Activated T-cell treated with anti-CD3 and anti-CD28 coated beads, Interleukin-2, amount 50 U/mL, for 72 hours (primary cell): ENCODE data around the gene NELFE. TPM values are rescaled to one million over a fixed set of nuclear protein-coding genes. Genes with fewer than 3 reads are reported as not detected.
"Not testable (repeated sequence)": the region's sequence is repeated elsewhere in the genome, so short reads cannot be mapped to it uniquely, and the experiment has no call there.

Experiments
- ATAC-seq, 2 donors: fragments of 150-1000 bp; cut with Tn5 transposase; replicated peaks in 1 of 2; 2 replicates each; pipeline ENCODE4 v1.10.0; 2021; ENCODE audit warnings: moderate library complexity in 2 of 2, mild to moderate bottlenecking in 1 of 2
- DNase-seq, 2 donors: peaks; one replicate each; pipeline ENCODE4 v3.0.0; 2021 to 2022; ENCODE audit warnings: mixed read lengths in 1 of 2
- H3K27ac Mint-ChIP-seq: one replicate; pipeline ENCODE4 v1.8.0; 2022; ENCODE audit warnings: mild to moderate bottlenecking, moderate library complexity, mixed read lengths
- H3K27me3 Mint-ChIP-seq: one replicate; pipeline ENCODE4 v1.8.0; 2022; ENCODE audit warnings: low read depth, mixed read lengths
- H3K36me3 Mint-ChIP-seq, 2 donors: one replicate each; pipeline ENCODE4 v1.8.0; 2022; ENCODE audit warnings: mixed read lengths in 2 of 2, mild to moderate bottlenecking in 1 of 2; ENCODE audit not compliant: insufficient read depth in 2 of 2
- H3K4me1 Mint-ChIP-seq: one replicate; pipeline ENCODE4 v1.8.0; 2022; ENCODE audit warnings: low read depth, mixed read lengths
- H3K4me3 Mint-ChIP-seq, 2 donors: one replicate each; pipeline ENCODE4 v1.8.0; 2022; ENCODE audit warnings: mild to moderate bottlenecking in 2 of 2, mixed read lengths in 2 of 2, moderate library complexity in 2 of 2
- H3K9me3 Mint-ChIP-seq, 2 donors: one replicate each; pipeline ENCODE4 v1.8.0; 2022; ENCODE audit warnings: mixed read lengths in 2 of 2
- total RNA-seq, 2 donors: library from RNA; stranded (reverse); gene quantifications; one replicate each; pipeline ENCODE4 v1.2.3, GENCODE V29; 2022

NELFE gene
- total RNA-seq, 2 donors from 2014 or later = 65.0 to 71.5 TPM

- Mint-ChIP-seq H3K27me3 (no peaks in the 10 kb centered on the region), H3K36me3 (no peaks in the 10 kb centered on the region), H3K4me3 (no peak overlapping the region), H3K9me3 (no peaks in the 10 kb centered on the region), H3K4me1 (no peaks in the 10 kb centered on the region), H3K27ac (no peak overlapping the region)
- ATAC-seq (no peak), DNase-seq (no peak)
Measured at GRCh38 chr6:31935823-31936222, 22.9 kb downstream of the NELFE start.

GRCh38 chr6:31935021-31935420 is 23.8 kb downstream of the NELFE start:
- Mint-ChIP-seq H3K9me3 (no peaks in the 10 kb centered on the region), H3K27me3 (no peaks in the 10 kb centered on the region), H3K27ac (no peak overlapping the region), H3K4me3 (no peak overlapping the region), H3K36me3 (no peaks in the 10 kb centered on the region), H3K4me1 (no peaks in the 10 kb centered on the region)
- ATAC-seq (no peak), DNase-seq (no peak)

- Mint-ChIP-seq H3K27me3 (no peaks in the 10 kb centered on the region), H3K9me3 (no peaks in the 10 kb centered on the region), H3K27ac (no peak overlapping the region), H3K4me1 (no peaks in the 10 kb centered on the region), H3K4me3 (no peak overlapping the region), H3K36me3 (no peaks in the 10 kb centered on the region)
- ATAC-seq = no peak
- DNase-seq = no peak
Measured at GRCh38 chr6:31933537-31933936, 25.2 kb downstream of the NELFE start.

GRCh38 chr6:31932137-31932536 is 26.6 kb downstream of the NELFE start:
- not testable (repeated sequence) for H3K27ac Mint-ChIP-seq, DNase-seq, H3K9me3 Mint-ChIP-seq, H3K4me3 Mint-ChIP-seq, H3K36me3 Mint-ChIP-seq, ATAC-seq, H3K27me3 Mint-ChIP-seq, H3K4me1 Mint-ChIP-seq

GRCh38 chr6:31930962-31931361 is 27.8 kb downstream of the NELFE start:
- Mint-ChIP-seq H3K4me1 (no peaks in the 10 kb centered on the region), H3K36me3 (no peaks in the 10 kb centered on the region), H3K9me3 (no peaks in the 10 kb centered on the region), H3K27ac (no peak overlapping the region), H3K4me3 (no peak overlapping the region), H3K27me3 (no peaks in the 10 kb centered on the region)
- DNase-seq (no peak), ATAC-seq (no peak)

- H3K27me3 Mint-ChIP-seq = no peaks in the 10 kb centered on the region
- H3K9me3 Mint-ChIP-seq = no peaks in the 10 kb centered on the region
- no peaks in the 10 kb centered on the region for H3K36me3 Mint-ChIP-seq
- ATAC-seq = no peak
- H3K27ac Mint-ChIP-seq = no peak overlapping the region
- no peak for DNase-seq
- no peaks in the 10 kb centered on the region for H3K4me1 Mint-ChIP-seq
- H3K4me3 Mint-ChIP-seq = no peak overlapping the region
Measured at GRCh38 chr6:31928672-31928939, 30.2 kb downstream of the NELFE start.

- no peaks in the 10 kb centered on the region for H3K36me3 Mint-ChIP-seq
- no peak for DNase-seq
- no peaks in the 10 kb centered on the region for H3K27me3 Mint-ChIP-seq
- no peaks in the 10 kb centered on the region for H3K4me1 Mint-ChIP-seq
- H3K4me3 Mint-ChIP-seq = no peak overlapping the region
- no peak for ATAC-seq
- no peaks in the 10 kb centered on the region for H3K9me3 Mint-ChIP-seq
- H3K27ac Mint-ChIP-seq = no peak overlapping the region
Measured at GRCh38 chr6:31927863-31928671, 30.7 kb downstream of the NELFE start.

- H3K4me1 Mint-ChIP-seq = no peaks in the 10 kb centered on the region
- ATAC-seq (no peak), DNase-seq (no peak)
- no peak within 1 kb of the TSS for H3K27ac Mint-ChIP-seq
- no peaks in the 10 kb centered on the region for H3K27me3 Mint-ChIP-seq
- no peaks in the 10 kb centered on the region for H3K36me3 Mint-ChIP-seq
- H3K9me3 Mint-ChIP-seq = no peaks in the 10 kb centered on the region
- H3K4me3 Mint-ChIP-seq = no peak within 1 kb of the TSS
Measured at GRCh38 chr6:31927242-31927862, 31.4 kb downstream of the NELFE start, which contains the start of gene C2. Gene C2 (plus strand): TSS chr6:31927717. CDS start chr6:31927753, 36 bp downstream.

GRCh38 chr6:31922942-31923341 is 35.8 kb downstream of the NELFE start:
- H3K9me3 Mint-ChIP-seq = no peaks in the 10 kb centered on the region
- no peaks in the 10 kb centered on the region for H3K27me3 Mint-ChIP-seq
- H3K4me1 Mint-ChIP-seq = no peaks in the 10 kb centered on the region
- DNase-seq (peak; percentile 50 to 52), ATAC-seq (peak; percentile 43 to 47)
- H3K36me3 Mint-ChIP-seq = no peaks in the 10 kb centered on the region
- H3K4me3 Mint-ChIP-seq = no peak overlapping the region
- H3K27ac Mint-ChIP-seq = no peak overlapping the region

- Mint-ChIP-seq H3K4me3 (no peak overlapping the region), H3K36me3 (no peaks in the 10 kb centered on the region), H3K9me3 (no peaks in the 10 kb centered on the region)
Measured at GRCh38 chr6:31920811-31921210, 38.0 kb downstream of the NELFE start.

GRCh38 chr6:31919624-31920303 is 39.0 kb downstream of the NELFE start:
- no peak for DNase-seq
- peaks cover 9% of the 10 kb centered on the region for H3K27me3 Mint-ChIP-seq
- no peaks in the 10 kb centered on the region for H3K36me3 Mint-ChIP-seq
- ATAC-seq = no peak
- no peaks in the 10 kb centered on the region for H3K9me3 Mint-ChIP-seq
- H3K4me3 Mint-ChIP-seq = no peak overlapping the region
- H3K4me1 Mint-ChIP-seq = no peaks in the 10 kb centered on the region
- no peak overlapping the region for H3K27ac Mint-ChIP-seq

More at GRCh38 chr6:31920811-31921210, 38.0 kb downstream of the NELFE start:
- no peak for DNase-seq
- no peaks in the 10 kb centered on the region for H3K4me1 Mint-ChIP-seq
- ATAC-seq = no peak
- peaks cover 1% of the 10 kb centered on the region for H3K27me3 Mint-ChIP-seq
- no peak overlapping the region for H3K27ac Mint-ChIP-seq

GRCh38 chr6:31918069-31918720 is 40.6 kb downstream of the NELFE start:
- H3K27ac Mint-ChIP-seq = no peak overlapping the region
- H3K9me3 Mint-ChIP-seq = no peaks in the 10 kb centered on the region
- DNase-seq (no peak), ATAC-seq (no peak)
- no peaks in the 10 kb centered on the region for H3K36me3 Mint-ChIP-seq
- no peaks in the 10 kb centered on the region for H3K4me1 Mint-ChIP-seq
- peaks cover 9% of the 10 kb centered on the region for H3K27me3 Mint-ChIP-seq
- H3K4me3 Mint-ChIP-seq = no peak overlapping the region

- no peak for ATAC-seq
- no peaks in the 10 kb centered on the region for H3K36me3 Mint-ChIP-seq
- H3K4me3 Mint-ChIP-seq = no peak overlapping the region
- H3K27ac Mint-ChIP-seq = no peak overlapping the region
- no peak for DNase-seq
- H3K4me1 Mint-ChIP-seq = peaks cover 17% of the 10 kb centered on the region
- peaks cover 9% of the 10 kb centered on the region for H3K27me3 Mint-ChIP-seq
- H3K9me3 Mint-ChIP-seq = no peaks in the 10 kb centered on the region
Measured at GRCh38 chr6:31915756-31916155, 43.0 kb downstream of the NELFE start.
